HL-60 (cell line): ENCODE results near the gene GJB1.

Source experiments
- DNase-seq, 2 experiments: peaks; one replicate each; pipeline ENCODE4 v3.0.0-alpha.2; 2010 to 2020; ENCODE audit warnings: low read depth in 1 of 2, low spot score in 1 of 2
- H3K27ac ChIP-seq: fragments of 250-450 bp; sonication (Bioruptor Pico); replicated peaks from 2 replicates; pipeline ENCODE4 v1.5.1; 2020; ENCODE audit warnings: mild to moderate bottlenecking, moderate library complexity
- H3K27me3 ChIP-seq: fragments of 250-450 bp; sonication (Bioruptor Pico); 2 replicates; pipeline ENCODE4 v1.5.1; 2021; ENCODE audit warnings: mild to moderate bottlenecking, moderate library complexity; ENCODE audit not compliant: insufficient read depth, poor library complexity, severe bottlenecking
- H3K4me3 ChIP-seq: replicated peaks from 2 replicates; pipeline ENCODE4 v1.5.1; 2011; ENCODE audit warnings: mild to moderate bottlenecking, control low read depth, low read length; ENCODE audit not compliant: insufficient read depth
- GABPA ChIP-seq: IDR thresholded peaks from 2 replicates; pipeline ENCODE4 v1.6.1; 2012; ENCODE audit warnings: low read depth
- POLR2AphosphoS5 ChIP-seq: IDR thresholded peaks from 2 replicates; pipeline ENCODE4 v1.6.1; 2012; ENCODE audit warnings: low read depth
- REST ChIP-seq: IDR thresholded peaks from 2 replicates; pipeline ENCODE4 v1.6.1; 2012; ENCODE audit warnings: low read depth; ENCODE audit not compliant: insufficient replicate concordance
- SPI1 ChIP-seq: IDR thresholded peaks from 2 replicates; pipeline ENCODE4 v1.6.1; 2012; ENCODE audit warnings: low read depth, mild to moderate bottlenecking, borderline replicate concordance
- TF ChIP-seq, protein P1 (sequence below): IDR thresholded peaks from one replicate; pipeline ENCODE4 v1.5.1; 2011; ENCODE audit warnings: low read length, control low read depth, inconsistent platforms; ENCODE audit not compliant: insufficient read depth

GJB1 gene

GRCh38 chrX:71250841-71251240, 27.8 kb downstream of the GJB1 start:
- no peaks in the 10 kb centered on the region for H3K27me3 ChIP-seq
- H3K4me3 ChIP-seq = no peak overlapping the region
- H3K27ac ChIP-seq = no peak overlapping the region
- DNase-seq = no peak
- TF ChIP-seq POLR2AphosphoS5 = no peak
- TF ChIP-seq SPI1 = no peak
- TF ChIP-seq GABPA = no peak
- TF ChIP-seq REST = no peak
- TF ChIP-seq, protein P1, sequence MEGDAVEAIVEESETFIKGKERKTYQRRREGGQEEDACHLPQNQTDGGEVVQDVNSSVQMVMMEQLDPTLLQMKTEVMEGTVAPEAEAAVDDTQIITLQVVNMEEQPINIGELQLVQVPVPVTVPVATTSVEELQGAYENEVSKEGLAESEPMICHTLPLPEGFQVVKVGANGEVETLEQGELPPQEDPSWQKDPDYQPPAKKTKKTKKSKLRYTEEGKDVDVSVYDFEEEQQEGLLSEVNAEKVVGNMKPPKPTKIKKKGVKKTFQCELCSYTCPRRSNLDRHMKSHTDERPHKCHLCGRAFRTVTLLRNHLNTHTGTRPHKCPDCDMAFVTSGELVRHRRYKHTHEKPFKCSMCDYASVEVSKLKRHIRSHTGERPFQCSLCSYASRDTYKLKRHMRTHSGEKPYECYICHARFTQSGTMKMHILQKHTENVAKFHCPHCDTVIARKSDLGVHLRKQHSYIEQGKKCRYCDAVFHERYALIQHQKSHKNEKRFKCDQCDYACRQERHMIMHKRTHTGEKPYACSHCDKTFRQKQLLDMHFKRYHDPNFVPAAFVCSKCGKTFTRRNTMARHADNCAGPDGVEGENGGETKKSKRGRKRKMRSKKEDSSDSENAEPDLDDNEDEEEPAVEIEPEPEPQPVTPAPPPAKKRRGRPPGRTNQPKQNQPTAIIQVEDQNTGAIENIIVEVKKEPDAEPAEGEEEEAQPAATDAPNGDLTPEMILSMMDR = no peak

DNA sequence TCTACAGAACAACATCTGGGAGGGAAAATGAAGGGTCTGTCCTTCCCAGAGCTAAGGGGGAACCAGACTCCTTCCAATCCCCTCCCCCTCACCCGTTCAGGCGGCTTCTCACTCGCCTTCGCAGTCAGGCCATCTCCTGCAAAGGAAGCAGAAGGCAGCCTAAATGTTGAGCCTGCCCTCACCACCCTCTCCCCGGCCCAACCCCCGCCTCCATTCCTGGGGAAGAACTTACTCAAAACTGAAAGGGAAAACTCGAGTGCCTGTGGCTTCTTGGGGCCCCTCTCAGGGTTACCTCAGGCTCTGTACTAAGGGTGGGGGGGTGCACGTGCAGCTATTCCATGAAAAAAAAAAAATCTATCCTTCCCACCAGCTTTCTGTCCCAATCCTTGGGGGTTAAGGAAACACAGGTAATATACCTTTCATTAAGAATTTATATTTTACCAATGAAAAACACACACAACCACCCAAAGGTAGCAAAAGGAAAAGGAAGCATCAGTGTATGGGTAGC, 28.5 kb downstream of the GJB1 start:
- DNase-seq = peak in 1 of 2 experiments; percentile 35
- H3K27ac ChIP-seq = no peak overlapping the region

GRCh38 chrX:71252221-71252620, 29.2 kb downstream of the GJB1 start:
- Histone ChIP-seq H3K4me3 (no peak overlapping the region), H3K27ac (no peak overlapping the region), H3K27me3 (no peaks in the 10 kb centered on the region)
- no peak for DNase-seq
- no peak for TF ChIP-seq GABPA
- no peak for TF ChIP-seq SPI1
- TF ChIP-seq, protein P1 = no peak
- TF ChIP-seq REST = no peak
- no peak for TF ChIP-seq POLR2AphosphoS5

More for the DNA sequence above, 28.5 kb downstream of the GJB1 start:
- Histone ChIP-seq H3K4me3 (no peak overlapping the region), H3K27me3 (no peaks in the 10 kb centered on the region)
- TF ChIP-seq REST (no peak), SPI1 (no peak), GABPA (no peak), POLR2AphosphoS5 (no peak)
- TF ChIP-seq, protein P1 = no peak
